B cell (primary cell): ENCODE data around the gene VSIG10L. TPM values are rescaled to one million over a fixed set of nuclear protein-coding genes. Genes with fewer than 3 reads are reported as not detected.

Experiments used
- ATAC-seq: fragments of 200-7000 bp; cut with Tn5 transposase; one replicate; pipeline ENCODE4 v1.10.0; 2021; ENCODE audit warnings: low read depth, mild to moderate bottlenecking, moderate number of reproducible peaks, moderate library complexity
- CTCF ChIA-PET: fragments of 350-600 bp; sonication (Branson Sonifier 250); formaldehyde crosslinking; loops from one replicate; lab custom pipeline; 2021; ENCODE audit warnings: antibody characterized with exemption, inconsistent platforms; lab: Charles Lee
- POLR2A ChIA-PET: fragments of 350-600 bp; sonication (Branson Sonifier 250); formaldehyde crosslinking; loops from one replicate; lab custom pipeline; 2021; ENCODE audit warnings: antibody characterized with exemption; lab: Charles Lee
- DNase-seq: peaks from one replicate; pipeline ENCODE4 v3.0.0; 2013
- H2AFZ ChIP-seq: 2 replicates; pipeline ENCODE4 v1.6.1; 2012; ENCODE audit warnings: mild to moderate bottlenecking, low read depth, low read length; ENCODE audit not compliant: insufficient read depth, poor library complexity, severe bottlenecking
- H3K27ac ChIP-seq, 2 donors: 1 replicate in 1 of 2; 2 replicates in 1 of 2; pipeline ENCODE4 v1.5.1; 2012 to 2013; ENCODE audit warnings: low read length in 2 of 2, mild to moderate bottlenecking in 2 of 2, moderate library complexity in 1 of 2
- H3K27me3 ChIP-seq, 4 experiments: fragments of 200-600 bp in 1 of 4; sonication (generic) in 1 of 4; replicated peaks in 1 of 4; 1 replicate in 2 of 4; 2 replicates in 2 of 4; pipeline versions ENCODE4 v1.6.1 to v1.7.0; 2013 to 2016; ENCODE audit warnings: low read length in 3 of 4, mild to moderate bottlenecking in 2 of 4, mixed read lengths in 1 of 4, moderate library complexity in 1 of 4; ENCODE audit not compliant: insufficient read depth in 4 of 4, control insufficient read depth in 3 of 4; ENCODE audit errors: control extremely low read depth in 1 of 4
- H3K36me3 ChIP-seq, 2 experiments: replicated peaks in 1 of 2; 1 replicate in 1 of 2; 2 replicates in 1 of 2; pipeline versions ENCODE4 v1.6.1 to v1.7.1; 2013; ENCODE audit warnings: low read length in 1 of 2; ENCODE audit not compliant: insufficient read depth in 2 of 2, control insufficient read depth in 1 of 2; ENCODE audit errors: control extremely low read depth in 1 of 2, extremely low read depth in 1 of 2
- H3K4me1 ChIP-seq, 2 donors: fragments of 200-600 bp in 1 of 2; sonication (generic) in 1 of 2; 1 replicate in 1 of 2; 2 replicates in 1 of 2; pipeline versions ENCODE4 v1.5.1 to v1.6.1; 2013 to 2017; ENCODE audit warnings: low read length in 2 of 2; ENCODE audit not compliant: control insufficient read depth in 2 of 2, insufficient read depth in 2 of 2
- H3K4me2 ChIP-seq: replicated peaks from 2 replicates; pipeline ENCODE3; 2012; ENCODE audit warnings: mild to moderate bottlenecking, low read depth, low read length; ENCODE audit not compliant: poor library complexity, severe bottlenecking
- H3K4me3 ChIP-seq, 5 experiments: fragments of 200-600 bp in 1 of 5; sonication (generic) in 1 of 5; 1 replicate in 3 of 5; 2 replicates in 2 of 5; pipeline versions ENCODE4 v1.5.1 to v1.7.0; 2011 to 2016; ENCODE audit warnings: low read length in 4 of 5, mild to moderate bottlenecking in 4 of 5, low read depth in 2 of 5, control low read depth in 1 of 5, moderate library complexity in 1 of 5; ENCODE audit not compliant: insufficient read depth in 1 of 5; ENCODE audit errors: control extremely low read depth in 1 of 5, extremely low read depth in 1 of 5
- H3K79me2 ChIP-seq: fragments of 200-600 bp; sonication (generic); one replicate; pipeline ENCODE4 v1.6.0; 2016; ENCODE audit warnings: low read length; ENCODE audit not compliant: control insufficient read depth, insufficient read depth
- H3K9ac ChIP-seq: fragments of 200-600 bp; sonication (generic); 2 replicates; pipeline ENCODE4 v1.6.1; 2017; ENCODE audit warnings: mild to moderate bottlenecking, low read length, moderate library complexity
- H3K9me3 ChIP-seq, 3 donors: one replicate each; pipeline versions ENCODE4 v1.6.1 to v1.7.1; 2013; ENCODE audit warnings: low read length in 2 of 3; ENCODE audit not compliant: control insufficient read depth in 2 of 3, insufficient read depth in 1 of 3; ENCODE audit errors: control extremely low read depth in 1 of 3
- H4K20me1 ChIP-seq: 2 replicates; pipeline ENCODE4 v1.6.0; 2012; ENCODE audit warnings: mild to moderate bottlenecking, low read length; ENCODE audit not compliant: insufficient read depth, control insufficient read depth, poor library complexity, severe bottlenecking
- H3K27ac Mint-ChIP-seq: one replicate; pipeline ENCODE4 v1.8.0; 2021; ENCODE audit warnings: mixed read lengths
- H3K27me3 Mint-ChIP-seq: one replicate; pipeline ENCODE4 v1.8.0; 2021; ENCODE audit warnings: mixed read lengths
- H3K4me1 Mint-ChIP-seq: one replicate; pipeline ENCODE4 v1.8.0; 2021; ENCODE audit warnings: mixed read lengths
- H3K4me3 Mint-ChIP-seq: one replicate; pipeline ENCODE4 v1.8.0; 2021; ENCODE audit warnings: mixed read lengths
- H3K9me3 Mint-ChIP-seq: one replicate; pipeline ENCODE4 v1.8.0; 2022; ENCODE audit warnings: mixed read lengths; ENCODE audit not compliant: insufficient read depth
- CTCF ChIP-seq: fragments of 200-600 bp; IDR thresholded peaks from one replicate; pipeline ENCODE4 v1.8.0; 2022; ENCODE audit warnings: antibody characterized with exemption, mild to moderate bottlenecking
- EZH2 ChIP-seq: IDR thresholded peaks from 2 replicates; pipeline ENCODE4 v1.6.1; 2012; ENCODE audit warnings: borderline replicate concordance, low read depth, mild to moderate bottlenecking, moderate library complexity, low read length; ENCODE audit not compliant: insufficient read depth, poor library complexity, severe bottlenecking
- whole genome bisulfite sequencing: methylation state at CpG from one replicate; pipeline ENCODE4 v1.1.5; 2013; ENCODE audit warnings: missing lambda C conversion rate; ENCODE audit not compliant: insufficient coverage; 5-methylcytosine and 5-hydroxymethylcytosine counted together
- intact Hi-C: fragments of 100-400 bp; cut with micrococcal nuclease; formaldehyde crosslinking; loops from one replicate; pipeline ENCODE4 v1.10.0; 2022
- polyA plus RNA-seq: library from polyadenylated mRNA; depleted of rRNA; stranded (reverse); fragments of >200 nt; gene quantifications from 2 replicates; pipeline ENCODE4 v1.2.3, GENCODE V29; 2012
- total RNA-seq, 2 donors: library from RNA; stranded (reverse); fragments of 120-200 nt in 1 of 2; gene quantifications; 1 replicate in 1 of 2; 2 replicates in 1 of 2; pipeline versions ENCODE4 v1.2.3 to v1.2.4, GENCODE V29; 2013 to 2022

The VSIG10L gene
- total and polyA plus RNA-seq, 2 donors (not counting 1 experiment from before 2014, with no cell fraction given) = 1.3 to 1.7 TPM

DNA sequence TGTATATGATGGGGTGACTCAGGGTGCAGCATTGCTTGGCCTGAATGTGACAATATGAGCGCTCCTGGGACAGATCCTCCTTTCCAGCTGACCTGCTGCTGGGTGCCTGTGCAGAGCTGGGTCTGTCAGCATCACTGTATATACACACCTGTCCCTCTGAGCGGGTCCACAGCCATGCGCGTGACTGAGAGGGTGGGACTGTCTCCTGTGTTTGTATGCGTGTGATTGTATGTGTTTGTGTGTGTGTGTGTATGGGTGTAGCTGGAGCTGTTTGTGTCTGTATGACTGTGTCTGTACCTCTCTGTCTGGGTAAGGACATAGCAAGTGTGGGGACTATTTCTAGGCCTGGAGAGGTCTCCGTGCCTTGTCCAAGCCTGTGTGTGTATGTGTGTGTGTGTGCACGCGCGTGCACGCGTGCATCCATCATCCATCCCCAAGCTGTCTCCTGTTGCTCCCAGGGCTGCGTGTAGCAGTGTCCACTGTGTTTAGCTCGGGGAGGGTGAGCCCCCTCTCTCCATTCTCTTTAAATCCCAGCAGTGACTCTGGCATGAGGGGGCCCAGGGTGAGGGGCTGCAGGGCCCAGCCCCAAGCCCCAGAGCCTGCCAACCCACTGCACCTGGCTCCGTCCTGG is 22.2 kb downstream of the VSIG10L start:
- Histone ChIP-seq H3K79me2 (no peaks in the 10 kb centered on the region), H3K4me2 (no peak overlapping the region), H3K36me3 (no peaks in the 10 kb centered on the region), H3K27me3 (peaks cover 0 to 6% (median 0%) of the 10 kb centered on the region in 4 experiments), H3K9ac (no peak overlapping the region), H3K9me3 (peaks cover 0 to 11% (median 0%) of the 10 kb centered on the region in 3 donors), H3K27ac (no peak overlapping the region), H3K4me1 (no peaks in the 10 kb centered on the region), H3K4me3 (no peak overlapping the region), H4K20me1 (no peaks in the 10 kb centered on the region), H2AFZ (no peak overlapping the region)
- DNase-seq (no peak), ATAC-seq (no peak)
- no peak overlapping the region for H3K27ac Mint-ChIP-seq
- no peaks in the 10 kb centered on the region for H3K9me3 Mint-ChIP-seq
- TF ChIP-seq EZH2 (no peak), CTCF (no peak)
- intact Hi-C loops = no loop called here
- H3K4me1 Mint-ChIP-seq = peaks cover 1% of the 10 kb centered on the region
- H3K4me3 Mint-ChIP-seq = no peak overlapping the region
- CTCF ChIA-PET = no interaction called here
- H3K27me3 Mint-ChIP-seq = peaks cover 53% of the 10 kb centered on the region
- POLR2A ChIA-PET = no interaction called here
- WGBS = 91% methylated on average over 8 of the region's 14 CpGs
